GM12864 (cell line): ENCODE measurements around the gene WFDC6.
"Not testable (repeated sequence)": the region's sequence is repeated elsewhere in the genome, so short reads cannot be mapped to it uniquely, and the experiment has no call there.

Experiments used
- DNase-seq: peaks from one replicate; pipeline ENCODE4 v3.0.0-alpha.2; 2011; ENCODE audit warnings: low read depth
- H3K4me3 ChIP-seq: 2 replicates; pipeline ENCODE4 v1.5.1; 2011; ENCODE audit warnings: mild to moderate bottlenecking, low read depth, low read length, control low read depth
- TF ChIP-seq, protein P1 (sequence below): IDR thresholded peaks from 2 replicates; pipeline ENCODE4 v1.5.1; 2011; ENCODE audit warnings: low read depth, mild to moderate bottlenecking, moderate library complexity, low read length, control low read depth, inconsistent platforms; ENCODE audit errors: missing control alignments

WFDC6 gene

DNA sequence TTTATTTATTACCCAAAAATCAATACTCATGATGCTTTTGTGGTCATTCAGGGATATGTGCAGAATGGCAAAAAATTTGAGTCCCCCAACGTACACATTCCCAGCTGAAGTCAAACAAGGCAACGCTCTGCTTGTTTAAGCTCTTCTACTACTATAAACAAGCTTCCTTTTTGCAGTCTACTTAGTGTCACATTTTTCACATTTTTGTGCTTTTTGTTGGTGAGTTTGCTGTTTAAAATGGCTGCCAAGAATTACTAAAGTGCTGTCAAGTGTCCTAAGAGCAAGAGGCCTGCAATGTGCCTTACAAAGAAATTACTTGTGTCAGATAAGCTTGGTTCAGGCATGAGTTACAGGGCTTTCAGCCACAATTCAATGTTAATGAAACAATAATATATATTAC is 37.7 kb upstream of the WFDC6 start:
- H3K4me3 ChIP-seq = no peak overlapping the region
- DNase-seq = no peak
- TF ChIP-seq, protein P1, sequence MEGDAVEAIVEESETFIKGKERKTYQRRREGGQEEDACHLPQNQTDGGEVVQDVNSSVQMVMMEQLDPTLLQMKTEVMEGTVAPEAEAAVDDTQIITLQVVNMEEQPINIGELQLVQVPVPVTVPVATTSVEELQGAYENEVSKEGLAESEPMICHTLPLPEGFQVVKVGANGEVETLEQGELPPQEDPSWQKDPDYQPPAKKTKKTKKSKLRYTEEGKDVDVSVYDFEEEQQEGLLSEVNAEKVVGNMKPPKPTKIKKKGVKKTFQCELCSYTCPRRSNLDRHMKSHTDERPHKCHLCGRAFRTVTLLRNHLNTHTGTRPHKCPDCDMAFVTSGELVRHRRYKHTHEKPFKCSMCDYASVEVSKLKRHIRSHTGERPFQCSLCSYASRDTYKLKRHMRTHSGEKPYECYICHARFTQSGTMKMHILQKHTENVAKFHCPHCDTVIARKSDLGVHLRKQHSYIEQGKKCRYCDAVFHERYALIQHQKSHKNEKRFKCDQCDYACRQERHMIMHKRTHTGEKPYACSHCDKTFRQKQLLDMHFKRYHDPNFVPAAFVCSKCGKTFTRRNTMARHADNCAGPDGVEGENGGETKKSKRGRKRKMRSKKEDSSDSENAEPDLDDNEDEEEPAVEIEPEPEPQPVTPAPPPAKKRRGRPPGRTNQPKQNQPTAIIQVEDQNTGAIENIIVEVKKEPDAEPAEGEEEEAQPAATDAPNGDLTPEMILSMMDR = no peak

DNA sequence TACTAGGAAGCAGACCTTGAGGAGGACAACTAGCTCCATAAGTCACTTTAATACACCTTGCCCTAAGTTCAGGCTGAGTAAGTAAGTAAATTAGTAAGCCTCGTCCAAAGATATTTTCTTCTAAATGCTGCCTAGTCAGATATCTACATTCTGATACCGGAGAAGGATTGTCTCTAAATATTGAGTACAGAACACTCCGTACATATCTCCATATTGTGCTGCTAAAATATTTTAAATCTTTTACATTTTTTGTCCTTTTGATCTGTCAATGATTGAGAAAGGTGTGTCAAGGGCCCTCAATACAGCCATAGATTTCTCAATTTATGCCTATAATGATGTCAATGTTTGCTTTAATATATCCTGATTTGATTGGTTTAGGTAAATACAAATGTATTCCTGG is 36.6 kb upstream of the WFDC6 start:
- H3K4me3 ChIP-seq = no peak overlapping the region
- no peak for DNase-seq
- TF ChIP-seq, protein P1 = no peak

DNA sequence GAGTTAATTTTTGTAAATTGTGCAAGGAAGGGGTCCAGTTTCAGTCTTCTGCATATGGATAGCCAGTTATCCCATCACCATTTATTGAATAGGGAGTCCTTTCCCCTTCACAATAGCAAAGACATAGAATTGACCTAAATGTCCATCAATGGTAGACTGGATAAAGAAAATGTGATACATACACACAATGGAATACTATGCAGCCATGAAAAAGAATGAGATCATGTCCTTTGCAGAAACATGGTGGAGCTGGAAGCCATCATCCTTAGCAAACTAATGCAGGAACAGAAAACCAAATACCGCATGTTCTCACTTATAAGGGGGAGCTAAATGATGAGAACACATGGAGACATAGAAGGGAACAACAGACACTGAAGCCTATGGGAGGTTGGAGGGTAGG is 30.4 kb upstream of the WFDC6 start:
- H3K4me3 ChIP-seq, DNase-seq: not testable (repeated sequence)

DNA sequence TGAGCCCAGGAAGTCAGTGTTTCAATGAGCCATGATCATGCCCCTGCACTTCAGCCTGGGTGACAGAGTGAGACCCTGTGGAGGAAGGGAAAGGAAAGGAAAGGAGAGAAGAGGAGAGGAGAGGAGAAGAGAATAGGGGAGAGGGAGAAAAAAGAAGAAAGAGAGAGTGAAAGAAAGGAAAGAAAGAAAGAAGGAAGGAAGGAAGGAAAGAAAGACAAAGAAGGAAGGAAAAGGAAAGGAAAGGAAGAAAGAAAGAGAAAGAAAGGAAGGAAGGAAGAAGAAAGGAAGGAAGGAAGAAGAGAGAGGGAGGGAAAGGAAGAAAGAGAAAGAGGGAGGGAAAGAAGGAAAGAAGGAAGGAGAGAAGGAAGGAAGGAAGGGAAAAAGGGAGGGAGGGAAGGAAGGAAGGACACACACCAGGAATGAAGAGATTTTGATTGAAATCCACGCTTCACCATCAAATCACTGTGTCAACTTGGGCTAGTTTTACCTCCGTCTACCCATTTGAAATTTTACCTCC is 25.5 kb upstream of the WFDC6 start:
- DNase-seq = no peak
- TF ChIP-seq, protein P1 = no peak
- no peak overlapping the region for H3K4me3 ChIP-seq

DNA sequence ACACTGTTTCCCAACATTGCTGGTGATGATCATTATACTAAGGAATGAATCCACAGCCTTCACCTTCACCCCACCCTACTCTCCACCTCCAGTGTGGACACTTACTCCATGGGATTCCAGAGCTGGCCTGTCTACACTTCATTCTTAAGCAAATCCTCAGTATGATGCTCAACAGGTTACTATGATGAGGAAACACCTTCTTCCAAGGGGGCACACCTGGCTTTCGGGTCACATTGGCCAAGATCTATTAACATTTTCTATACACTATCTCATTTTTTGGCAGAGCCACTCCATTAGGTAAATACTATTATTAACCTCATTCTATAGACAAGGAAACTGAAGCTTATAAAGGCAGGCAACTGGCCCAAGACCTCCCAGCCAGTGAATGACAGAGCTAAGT is 15.9 kb upstream of the WFDC6 start:
- H3K4me3 ChIP-seq = no peak overlapping the region
- DNase-seq = no peak
- TF ChIP-seq, protein P1 = no peak

DNA sequence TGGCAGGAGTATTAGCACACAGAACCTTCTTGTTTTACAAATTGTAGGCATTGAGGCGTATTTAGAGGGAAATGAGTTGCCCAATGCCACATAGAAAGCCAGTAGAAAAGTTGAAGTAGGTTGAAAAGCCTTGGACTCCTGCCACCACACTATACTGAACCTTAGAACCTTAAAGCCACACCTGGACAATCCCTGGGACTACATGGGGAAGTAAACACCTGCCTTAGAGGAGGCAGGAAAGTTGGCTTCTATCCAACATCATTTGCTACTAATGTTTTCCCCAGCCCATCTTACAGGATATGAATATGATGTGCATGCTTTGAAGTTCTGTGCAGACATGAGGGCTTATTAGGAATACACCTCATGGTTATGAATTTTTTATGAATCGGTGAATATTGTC is 13.2 kb upstream of the WFDC6 start:
- H3K4me3 ChIP-seq = no peak overlapping the region
- DNase-seq = no peak
- TF ChIP-seq, protein P1 = no peak

DNA sequence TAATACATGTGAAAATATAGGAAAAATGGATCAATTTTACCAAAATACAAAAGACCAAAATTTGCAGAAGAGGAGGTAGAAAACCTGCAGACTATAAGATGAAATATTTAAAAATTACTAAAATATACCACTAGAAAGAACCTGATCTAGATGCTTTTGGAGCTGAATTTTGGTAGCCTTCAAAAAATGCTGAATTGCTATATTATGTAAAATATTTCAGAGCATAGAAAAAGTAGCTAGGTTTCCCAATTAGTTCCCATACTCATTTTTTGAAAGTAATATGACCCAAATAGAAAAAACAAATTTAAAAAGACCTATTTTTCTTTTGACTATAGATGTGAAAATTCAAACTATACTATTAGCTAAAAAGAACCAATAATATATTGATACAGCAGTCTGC is 11.5 kb upstream of the WFDC6 start:
- H3K4me3 ChIP-seq = no peak overlapping the region
- no peak for DNase-seq
- TF ChIP-seq, protein P1 = no peak
